ENCODE results near the gene NHS. TPM values are rescaled to one million over a fixed set of nuclear protein-coding genes. Genes with fewer than 3 reads are reported as not detected.
A peak's percentile ranks its signal among the peaks of the same experiment; 100 is the strongest.

Gene NHS
- total and polyA plus RNA-seq, 2 experiments from 2014 or later, result 0.72 to 0.89 TPM

GRCh38 chrX:17405225-17405969 lies 30.4 kb downstream of the NHS start:
- Histone ChIP-seq H3K27me3 (no peaks in the 10 kb centered on the region), H3K27ac (no peak overlapping the region), H3K4me1 (ENCODE audit: low read depth) (peaks cover 12% of the 10 kb centered on the region), H3K4me3 (no peak overlapping the region), H3K9me3 (ENCODE audit: low read depth) (no peaks in the 10 kb centered on the region), H3K36me3 (no peaks in the 10 kb centered on the region)
- DNase-seq (ENCODE audit: low read depth in 1 of 2, low spot score in 1 of 2), result no peak
- TF ChIP-seq CTCF (IDR thresholded peaks at IDR 0.05; ENCODE audit: low read depth, low read length), result no peak

- H3K27ac ChIP-seq, result no peak overlapping the region
- H3K4me1 ChIP-seq (ENCODE audit: low read depth), result peaks cover 8% of the 10 kb centered on the region
- TF ChIP-seq CTCF (IDR thresholded peaks at IDR 0.05; ENCODE audit: low read depth, low read length), result no peak
- no peak overlapping the region for H3K4me3 ChIP-seq
- no peaks in the 10 kb centered on the region for H3K27me3 ChIP-seq
- no peaks in the 10 kb centered on the region for H3K9me3 ChIP-seq (ENCODE audit: low read depth)
- DNase-seq (ENCODE audit: low read depth in 1 of 2, low spot score in 1 of 2), result no peak
- no peaks in the 10 kb centered on the region for H3K36me3 ChIP-seq
These were observed 34.7 kb downstream of the NHS start for GRCh38 chrX:17409566-17410290.

GRCh38 chrX:17410651-17411050 lies 35.7 kb downstream of the NHS start:
- peaks cover 15% of the 10 kb centered on the region for H3K4me1 ChIP-seq (ENCODE audit: low read depth)
- H3K27ac ChIP-seq, result no peak overlapping the region
- no peaks in the 10 kb centered on the region for H3K9me3 ChIP-seq (ENCODE audit: low read depth)
- no peak for DNase-seq (ENCODE audit: low read depth in 1 of 2, low spot score in 1 of 2)
- H3K36me3 ChIP-seq, result no peaks in the 10 kb centered on the region
- H3K27me3 ChIP-seq, result no peaks in the 10 kb centered on the region
- H3K4me3 ChIP-seq, result no peak overlapping the region
- no peak for TF ChIP-seq CTCF (IDR thresholded peaks at IDR 0.05; ENCODE audit: low read depth, low read length)

GRCh38 chrX:17411205-17411604 lies 36.2 kb downstream of the NHS start:
- Histone ChIP-seq H3K9me3 (ENCODE audit: low read depth) (no peaks in the 10 kb centered on the region), H3K4me1 (ENCODE audit: low read depth) (peaks cover 16% of the 10 kb centered on the region), H3K27me3 (no peaks in the 10 kb centered on the region), H3K36me3 (no peaks in the 10 kb centered on the region), H3K4me3 (no peak overlapping the region), H3K27ac (no peak overlapping the region)
- DNase-seq (ENCODE audit: low read depth in 1 of 2, low spot score in 1 of 2), result no peak
- no peak for TF ChIP-seq CTCF (IDR thresholded peaks at IDR 0.05; ENCODE audit: low read depth, low read length)

GRCh38 chrX:17412692-17413091 lies 37.7 kb downstream of the NHS start:
- Histone ChIP-seq H3K4me1 (ENCODE audit: low read depth) (peaks cover 16% of the 10 kb centered on the region), H3K36me3 (no peaks in the 10 kb centered on the region), H3K27me3 (no peaks in the 10 kb centered on the region), H3K9me3 (ENCODE audit: low read depth) (no peaks in the 10 kb centered on the region), H3K27ac (no peak overlapping the region), H3K4me3 (no peak overlapping the region)
- DNase-seq (ENCODE audit: low read depth in 1 of 2, low spot score in 1 of 2), result peak in 1 of 2 donors; percentile 27
- TF ChIP-seq CTCF (IDR thresholded peaks at IDR 0.05; ENCODE audit: low read depth, low read length), result no peak
